HG03103 (cell line): Measurements from ENCODE around the gene KCNMA1.

Experiments used
- ATAC-seq: cut with Tn5 transposase; IDR thresholded peaks from one replicate; pipeline ENCODE4 v1.9.1; 2021; ENCODE audit warnings: low read depth; ENCODE audit not compliant: unreplicated experiment

KCNMA1 gene

DNA sequence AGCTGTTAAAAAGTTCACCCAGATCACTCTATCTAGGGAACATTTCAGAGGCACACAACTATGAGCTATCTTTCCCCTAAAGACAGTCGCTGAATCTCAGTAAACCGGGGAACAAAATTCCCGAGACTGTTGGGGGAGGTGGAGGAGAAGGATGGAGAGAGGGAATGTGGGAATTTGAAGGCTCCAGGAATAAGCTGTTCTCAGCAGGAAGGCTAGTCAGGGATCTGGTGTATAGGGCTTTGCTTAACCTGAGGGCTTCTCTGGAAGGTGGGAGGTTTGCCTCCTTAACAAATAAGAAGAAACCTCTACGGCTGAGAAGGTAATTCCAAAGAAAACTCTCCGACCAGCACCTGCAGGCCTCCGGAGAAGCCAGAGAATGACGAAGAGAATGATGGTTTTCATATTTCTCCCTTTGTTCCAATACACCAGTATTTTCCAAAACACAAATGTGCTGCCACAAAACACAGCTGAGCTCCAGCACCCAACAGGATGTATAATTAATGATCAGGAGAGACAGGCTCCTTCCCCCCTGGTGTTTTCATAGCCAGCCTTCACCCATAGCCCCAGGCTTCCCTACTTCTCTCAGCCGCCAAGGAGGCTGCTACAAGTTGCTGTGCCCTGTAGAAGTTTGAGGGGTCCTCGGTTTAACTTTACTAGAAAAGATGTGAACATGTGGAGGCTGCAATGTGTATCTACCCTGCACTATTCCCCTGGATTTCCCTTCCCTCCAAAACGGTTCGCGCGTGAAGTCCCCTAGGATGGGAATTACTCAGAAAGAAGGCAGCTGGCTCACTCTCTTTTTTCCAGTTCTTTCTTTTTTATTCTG is 2.0 kb downstream of the KCNMA1 start:
- ATAC-seq, result no peak

DNA sequence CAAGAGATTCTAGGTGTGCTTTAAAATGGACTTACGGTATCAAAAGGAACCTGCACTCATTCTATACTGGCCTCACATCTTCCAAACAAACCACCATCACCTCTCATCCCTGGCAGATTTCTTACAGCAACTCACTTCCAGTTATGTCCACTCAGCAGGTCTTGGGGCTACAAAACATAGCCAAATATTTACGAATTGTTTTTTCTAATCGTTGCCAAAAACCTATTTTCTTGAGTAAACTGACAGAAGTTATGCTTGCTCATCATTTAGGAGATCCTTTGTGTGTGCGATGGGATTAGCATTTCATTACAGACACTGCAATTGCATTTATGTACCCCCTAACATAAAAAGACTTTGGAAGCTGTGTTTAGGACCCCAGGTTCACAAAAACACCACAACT is 2.7 kb downstream of the KCNMA1 start:
- no peak for ATAC-seq

DNA sequence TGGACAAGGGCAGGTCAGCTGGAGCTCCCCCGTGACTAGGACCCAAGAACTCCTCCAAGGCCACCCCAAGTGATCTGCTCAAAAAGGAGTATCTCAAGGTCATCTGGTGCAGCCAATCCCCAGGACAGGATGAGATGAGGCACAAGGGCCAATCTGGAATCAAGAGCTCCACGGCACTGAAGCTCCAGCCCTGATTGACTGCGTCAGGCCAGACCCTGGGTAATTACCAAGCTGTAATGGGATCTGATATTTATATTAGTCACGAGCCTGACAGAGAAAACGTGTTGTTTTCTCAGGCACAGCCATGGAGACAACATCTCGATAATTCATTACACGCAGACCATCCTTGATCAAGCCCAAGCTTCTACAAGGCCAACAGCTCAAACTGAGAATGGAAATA is 4.2 kb downstream of the KCNMA1 start:
- ATAC-seq, result no peak

DNA sequence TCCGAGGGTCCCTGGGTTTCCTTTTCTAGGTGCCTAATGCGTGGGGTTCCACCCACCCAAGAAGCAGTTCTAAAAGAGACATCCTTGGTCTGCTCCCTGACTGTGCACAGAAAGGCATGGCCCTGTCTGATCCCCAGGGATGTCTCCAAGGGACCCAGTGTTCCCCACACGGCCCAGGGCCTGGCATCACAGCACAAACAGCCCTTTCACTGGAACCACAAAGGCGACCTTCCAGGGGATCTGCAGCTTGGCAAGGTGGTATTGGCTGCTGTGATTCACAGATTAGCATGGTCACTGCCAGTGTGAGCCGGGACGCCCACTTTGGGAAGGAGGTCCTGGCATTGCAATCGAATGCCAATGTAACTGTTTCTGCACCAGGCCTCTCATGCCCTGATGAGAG is 6.4 kb downstream of the KCNMA1 start:
- ATAC-seq, result no peak

DNA sequence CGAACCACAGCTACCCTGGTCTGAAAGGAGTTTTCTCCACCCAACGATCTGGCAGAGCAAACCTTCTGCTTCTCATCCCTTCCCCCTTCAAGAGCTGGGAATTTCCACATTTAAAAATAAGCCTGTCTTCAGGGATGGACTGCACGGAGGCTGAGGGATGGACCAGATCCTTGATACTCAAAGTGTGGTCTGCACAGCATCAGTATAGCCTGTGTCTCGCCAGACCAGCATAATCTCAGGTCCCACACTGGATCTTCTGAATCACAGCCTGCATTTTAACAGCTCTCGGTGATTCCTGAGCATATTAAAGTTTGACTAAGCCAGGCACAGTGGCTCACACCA is 7.1 kb downstream of the KCNMA1 start:
- ATAC-seq, result no peak

DNA sequence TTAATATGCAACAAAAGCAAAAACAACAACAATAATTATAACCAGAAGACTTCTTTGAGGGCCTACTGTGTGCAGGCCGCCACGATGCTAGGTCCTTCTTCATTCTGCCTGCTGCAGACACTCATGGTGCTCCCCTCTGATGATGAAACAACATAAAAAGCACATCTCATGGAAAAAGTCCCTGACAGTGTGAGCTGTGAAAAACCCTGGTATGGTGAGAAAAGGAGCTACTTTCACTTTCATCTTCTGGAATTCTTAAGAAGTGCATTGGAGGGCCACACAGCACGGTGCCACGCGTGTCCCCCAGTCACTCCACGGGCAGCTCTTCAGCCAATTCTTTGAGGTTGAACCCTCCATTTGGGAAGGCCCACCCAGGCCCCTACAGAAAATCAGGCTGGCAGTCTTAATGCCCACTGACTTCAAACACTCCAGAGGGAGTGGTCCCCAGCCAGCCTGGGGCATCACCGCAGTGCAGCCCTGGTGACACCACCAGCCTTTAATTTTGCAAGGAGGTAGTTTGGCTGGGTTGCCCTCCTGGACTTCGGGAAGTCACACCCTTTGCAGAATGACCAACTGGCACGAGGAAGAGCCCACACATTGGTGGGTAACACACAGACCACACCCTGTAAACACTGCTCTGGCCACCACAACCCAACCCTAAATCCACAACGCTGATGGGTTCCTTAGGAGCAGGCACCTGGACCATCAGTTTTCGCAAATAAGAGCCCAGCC is 7.7 kb downstream of the KCNMA1 start:
- ATAC-seq, result no peak

DNA sequence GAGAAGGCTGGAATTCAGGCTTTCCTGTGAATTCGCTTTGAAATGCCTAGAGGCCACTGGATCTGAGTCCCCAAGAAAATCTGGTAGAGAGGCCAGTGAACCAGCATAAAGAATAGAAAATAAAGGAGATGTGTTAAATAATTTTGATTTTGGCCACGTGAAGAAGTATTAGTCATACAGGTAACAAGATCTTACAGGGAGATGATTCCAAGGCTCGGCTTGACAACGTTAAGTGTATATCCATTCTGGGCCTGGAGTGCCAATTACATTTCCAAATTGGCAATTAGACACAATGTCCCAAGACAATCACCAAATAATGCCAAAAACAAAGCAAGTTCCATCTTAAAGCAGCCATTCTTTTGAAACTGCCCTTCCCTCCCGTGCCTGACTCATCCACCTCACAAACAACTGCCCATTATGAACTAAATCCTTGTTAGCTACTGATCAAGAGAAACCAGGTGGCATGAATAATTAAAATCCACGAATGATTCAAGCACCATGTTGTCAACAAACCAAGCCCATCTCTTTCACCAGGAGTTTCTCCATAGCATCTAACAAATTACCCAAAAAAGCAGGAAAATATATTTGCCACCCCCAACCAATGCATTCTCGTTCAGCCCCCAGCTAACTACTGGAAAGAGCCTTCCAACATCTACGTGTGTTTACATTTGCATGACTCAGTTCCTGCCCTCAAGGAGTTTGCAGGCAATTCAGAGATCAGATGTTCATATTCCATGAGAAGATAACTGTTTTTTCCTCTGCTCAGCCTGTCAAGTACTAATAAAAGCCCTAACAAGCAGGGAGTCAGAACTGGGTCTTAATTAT is 8.5 kb downstream of the KCNMA1 start:
- ATAC-seq, result no peak

DNA sequence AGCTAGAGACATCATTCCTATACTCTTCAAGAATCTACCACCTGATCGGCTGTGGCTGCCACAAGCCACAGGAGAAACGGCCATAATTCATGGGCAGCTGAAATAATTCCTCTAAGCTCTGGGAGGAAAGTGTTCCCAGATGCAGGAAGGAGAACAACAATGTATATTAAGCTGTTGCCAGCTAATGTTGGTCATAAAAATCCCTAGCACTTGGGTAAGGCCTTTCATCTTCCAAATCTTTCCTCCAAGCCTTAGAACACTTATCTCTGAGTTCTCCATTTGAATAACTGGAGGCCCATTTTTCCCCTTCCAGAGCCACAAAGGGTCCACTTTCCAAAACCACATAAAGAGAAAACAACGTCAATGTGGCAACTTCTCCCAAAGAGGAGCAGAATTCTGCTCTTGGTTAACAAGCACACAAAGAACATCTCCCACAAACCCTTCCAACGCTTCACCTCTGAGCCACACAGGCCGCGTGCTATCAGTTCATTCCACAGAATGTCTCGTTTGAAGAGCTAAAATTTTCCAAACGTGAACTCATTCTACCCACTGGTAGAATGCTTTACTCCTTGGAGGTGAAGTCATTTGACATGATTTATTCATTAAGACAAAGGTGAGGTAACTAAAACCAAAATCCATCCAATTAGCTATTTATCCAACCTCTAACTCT is 11.2 kb downstream of the KCNMA1 start:
- ATAC-seq, result no peak

DNA sequence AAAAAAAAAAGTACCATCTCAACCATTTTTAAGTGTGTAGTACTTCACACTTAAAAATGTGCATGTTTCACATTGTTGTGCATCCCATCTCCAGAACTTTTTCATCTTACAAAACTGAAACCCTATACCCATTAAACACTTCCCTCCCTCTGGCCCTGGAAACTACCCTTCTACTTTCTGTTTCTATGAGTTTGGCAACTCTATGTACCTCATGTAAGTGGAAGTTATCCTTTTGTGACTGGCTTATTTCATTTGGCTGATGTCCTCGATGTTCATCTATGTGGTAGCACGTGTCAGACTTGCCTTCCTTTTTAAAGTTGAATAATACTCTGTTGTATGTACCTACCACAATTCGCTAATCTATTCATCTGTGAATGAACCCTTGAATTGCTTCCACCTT is 12.2 kb downstream of the KCNMA1 start:
- no peak for ATAC-seq

DNA sequence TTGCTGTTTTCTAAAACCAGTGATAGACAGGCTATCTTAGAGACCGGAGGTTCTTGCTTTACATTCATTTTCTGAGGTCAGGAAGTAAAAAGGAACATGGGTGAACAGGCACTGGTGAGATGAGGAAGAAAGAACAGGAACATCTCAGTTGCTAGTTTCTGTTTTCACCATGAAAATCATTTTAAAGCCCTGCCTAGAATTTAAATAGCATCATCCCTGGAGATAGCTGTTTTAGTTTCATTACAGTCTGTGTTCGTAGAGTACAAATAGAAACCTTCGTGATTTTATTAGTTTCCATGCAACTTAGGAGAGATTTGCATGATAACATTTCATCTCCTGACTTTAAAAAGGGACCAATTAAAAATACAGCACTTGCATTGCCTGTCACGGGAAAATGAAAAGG is 14.7 kb downstream of the KCNMA1 start:
- ATAC-seq, result peak; percentile 86

DNA sequence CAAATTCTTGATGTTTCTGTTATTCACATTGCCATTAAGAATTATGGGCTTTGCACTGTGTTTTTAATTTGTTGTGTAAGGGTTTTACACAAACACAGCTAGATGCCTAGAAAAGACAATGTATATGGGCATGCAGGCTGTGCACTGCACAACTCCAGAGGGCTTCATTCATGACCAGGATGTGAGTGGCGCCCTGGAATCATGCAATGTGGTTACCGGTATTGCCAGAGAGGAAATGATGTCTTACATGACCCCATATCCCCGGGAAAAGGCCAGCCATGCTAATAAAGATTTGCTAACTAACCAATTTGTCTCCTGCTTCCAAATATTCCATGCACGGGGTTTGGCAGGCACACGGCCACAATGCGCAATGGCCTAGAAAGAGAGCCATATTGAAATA is 16.9 kb downstream of the KCNMA1 start:
- ATAC-seq, result no peak

DNA sequence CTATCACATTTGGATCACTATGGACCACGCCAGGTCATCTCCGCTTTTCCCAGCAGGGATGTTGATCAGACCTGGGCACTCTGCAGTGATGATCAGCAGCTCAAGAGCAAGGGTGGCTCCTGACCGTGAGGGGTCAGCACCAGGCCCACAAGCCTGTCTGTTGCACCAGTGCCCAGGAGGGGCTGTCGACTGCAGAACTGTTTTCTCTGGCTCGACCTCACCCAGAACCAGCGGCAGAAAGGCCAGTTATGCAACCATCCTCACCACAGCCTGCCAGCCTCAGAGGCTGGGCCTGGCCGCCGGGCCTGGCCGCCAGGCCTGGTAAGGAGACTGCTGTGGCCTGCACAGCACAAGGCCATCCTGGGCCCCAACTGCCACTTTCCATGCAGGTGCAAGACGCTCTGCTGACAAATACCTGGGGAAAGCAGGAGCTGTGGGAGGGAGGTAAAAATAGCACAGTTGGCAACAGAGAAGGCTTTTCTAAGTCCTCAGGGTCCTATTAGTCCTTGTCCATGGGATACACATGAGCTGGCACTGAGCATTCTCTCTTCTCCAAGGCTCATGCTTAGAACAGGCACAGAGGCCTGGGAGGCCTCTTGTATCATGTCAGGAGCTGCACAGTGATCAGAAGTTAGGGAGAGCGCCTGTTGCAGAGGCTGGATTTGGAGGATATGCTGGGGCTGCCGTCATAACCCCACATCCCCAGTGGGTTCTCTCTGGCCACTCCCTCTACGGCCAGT is 17.5 kb downstream of the KCNMA1 start:
- ATAC-seq, result no peak

DNA sequence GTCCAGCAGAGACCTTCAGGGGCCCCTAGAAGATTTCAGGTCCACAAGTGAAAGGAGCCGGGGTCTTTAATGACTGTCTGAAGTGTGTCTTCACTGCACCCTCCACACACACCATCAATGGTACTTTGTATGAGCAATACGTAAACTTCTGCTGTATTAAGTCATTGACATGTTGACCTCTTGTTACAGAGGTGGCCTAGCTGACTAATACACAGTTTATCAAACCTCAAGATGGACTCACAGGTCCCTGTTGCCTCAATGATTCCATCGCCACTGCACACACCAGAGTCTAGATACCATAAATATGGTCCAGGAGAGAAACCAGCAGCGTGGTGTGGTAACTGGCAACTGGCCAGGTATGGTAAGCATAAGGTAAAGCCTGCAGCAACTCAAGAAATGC is 19.5 kb downstream of the KCNMA1 start:
- ATAC-seq, result no peak

DNA sequence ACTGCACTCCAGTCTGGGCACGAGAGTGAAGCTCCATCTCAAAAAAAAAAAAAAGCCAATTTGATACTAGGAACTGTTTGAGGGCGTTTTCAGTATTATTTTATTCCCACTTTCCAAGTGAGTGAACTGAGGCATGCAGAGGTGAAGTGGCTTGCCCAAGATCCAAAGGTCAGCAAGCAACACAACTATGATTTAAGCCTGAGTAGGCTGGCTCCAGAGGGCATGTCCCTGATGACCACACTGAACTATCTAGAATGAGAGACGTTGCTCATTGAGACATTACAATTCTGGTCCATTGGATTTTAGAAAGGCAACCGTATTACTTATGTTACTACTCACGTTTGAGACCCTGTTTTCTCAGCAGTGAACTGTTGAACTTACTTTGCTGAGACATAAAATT is 20.8 kb downstream of the KCNMA1 start:
- ATAC-seq, result no peak

DNA sequence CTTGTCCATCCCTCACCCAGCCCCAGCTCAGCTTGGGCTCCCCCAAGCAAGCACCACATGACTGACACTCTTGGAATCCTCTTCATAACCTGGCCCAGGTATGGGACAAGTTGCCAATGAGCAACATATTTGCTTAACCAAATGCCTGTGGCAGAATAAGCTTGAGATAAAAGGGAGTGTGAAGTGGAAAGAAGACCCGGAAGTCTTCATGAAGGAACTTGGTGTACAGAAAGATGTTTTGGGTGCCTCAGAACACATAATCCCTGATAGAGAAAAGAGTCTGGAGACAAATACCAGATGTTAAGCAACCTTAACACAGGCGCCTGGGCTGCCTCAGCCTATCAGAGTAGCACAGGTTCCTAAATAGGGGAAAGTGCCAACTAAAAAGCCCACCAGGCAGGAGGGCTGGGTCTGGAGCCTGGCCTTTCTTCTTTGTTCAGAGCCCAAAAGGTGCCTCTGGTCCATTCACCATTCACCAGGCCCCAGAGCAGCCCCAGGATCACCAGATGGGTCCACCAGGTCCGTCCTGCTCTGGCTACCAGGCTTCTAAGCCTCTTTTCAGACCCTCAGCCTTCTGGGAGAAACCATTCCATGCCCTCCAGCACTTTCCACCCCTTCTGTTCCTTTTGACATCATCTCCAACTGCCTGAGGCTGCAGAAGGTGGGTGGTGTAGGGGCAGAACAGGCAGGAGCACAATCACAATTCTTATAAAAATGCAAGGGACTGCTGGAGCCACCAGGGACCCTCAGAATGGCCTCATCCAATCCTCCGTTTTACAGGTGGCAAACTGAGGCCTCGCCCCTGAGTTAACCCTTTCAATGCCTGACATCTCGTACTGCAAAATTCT is 22.6 kb downstream of the KCNMA1 start:
- ATAC-seq, result no peak

DNA sequence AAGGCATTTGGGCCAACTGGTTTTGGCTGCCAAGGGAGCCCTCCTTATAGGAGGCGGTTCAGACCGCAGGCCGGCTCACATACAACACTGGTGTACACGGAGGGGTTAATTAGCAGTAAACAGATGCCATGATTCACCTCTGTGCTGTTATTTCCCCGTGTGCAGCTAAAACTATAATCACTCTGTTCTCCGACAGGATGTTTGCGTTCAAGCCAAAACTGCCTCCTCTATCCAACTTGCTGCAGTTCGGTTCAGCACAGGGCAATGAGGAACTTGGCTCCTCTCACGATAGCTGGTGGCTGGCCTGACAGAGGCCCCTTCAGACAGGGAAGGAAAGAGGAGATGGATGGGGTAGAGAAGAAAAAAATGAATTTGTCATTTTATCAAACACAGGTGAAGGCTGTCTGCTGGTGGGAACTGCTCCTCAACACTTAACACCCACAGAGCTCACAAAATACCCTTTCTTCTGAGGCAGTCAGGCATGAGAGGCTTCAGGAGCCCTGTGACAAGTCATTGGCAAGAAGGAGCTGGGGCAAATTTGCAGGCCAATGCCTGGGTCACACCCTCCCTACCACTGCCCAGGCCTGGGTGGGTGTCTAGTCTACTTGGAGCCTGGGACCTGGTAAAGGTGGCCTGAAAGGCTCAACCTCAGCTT is 24.0 kb downstream of the KCNMA1 start:
- no peak for ATAC-seq

DNA sequence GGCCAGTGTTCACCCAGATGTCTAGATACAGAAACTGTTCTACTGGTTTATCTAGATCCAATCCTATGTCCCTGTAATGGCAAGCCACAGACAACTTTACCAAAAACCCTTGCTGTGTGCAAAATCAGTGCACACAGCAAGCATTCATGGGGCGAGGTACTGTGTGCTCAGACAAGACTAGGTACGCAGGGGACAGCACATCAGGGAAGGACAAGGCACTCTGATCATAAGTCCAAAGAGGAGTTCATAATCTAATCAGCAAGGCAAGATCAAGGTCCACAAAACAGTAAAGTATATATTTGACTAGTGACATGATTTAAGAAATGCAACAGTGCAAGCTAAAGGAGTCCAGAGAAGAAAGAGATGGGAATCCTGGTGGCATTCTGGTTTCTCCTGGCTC is 25.9 kb downstream of the KCNMA1 start:
- no peak for ATAC-seq

DNA sequence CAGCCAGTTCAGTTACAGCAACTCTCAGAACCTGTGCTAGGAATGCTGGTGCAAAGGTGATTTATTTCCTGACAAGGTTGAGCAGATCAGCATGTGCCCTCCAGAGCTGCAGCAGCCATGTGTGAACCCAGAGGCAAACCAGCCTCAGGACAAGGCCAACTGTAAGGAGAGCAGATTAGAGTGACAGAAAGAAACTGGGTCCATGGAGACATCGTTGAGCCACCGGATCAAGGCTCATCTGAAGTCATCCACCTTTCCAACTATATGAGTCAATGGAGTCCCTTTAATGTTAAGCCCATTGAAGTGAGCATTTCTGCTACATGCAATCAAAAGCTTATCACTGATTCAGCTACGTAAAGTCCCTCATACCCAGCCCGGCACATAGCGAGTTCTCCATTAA is 26.4 kb downstream of the KCNMA1 start:
- ATAC-seq, result no peak

DNA sequence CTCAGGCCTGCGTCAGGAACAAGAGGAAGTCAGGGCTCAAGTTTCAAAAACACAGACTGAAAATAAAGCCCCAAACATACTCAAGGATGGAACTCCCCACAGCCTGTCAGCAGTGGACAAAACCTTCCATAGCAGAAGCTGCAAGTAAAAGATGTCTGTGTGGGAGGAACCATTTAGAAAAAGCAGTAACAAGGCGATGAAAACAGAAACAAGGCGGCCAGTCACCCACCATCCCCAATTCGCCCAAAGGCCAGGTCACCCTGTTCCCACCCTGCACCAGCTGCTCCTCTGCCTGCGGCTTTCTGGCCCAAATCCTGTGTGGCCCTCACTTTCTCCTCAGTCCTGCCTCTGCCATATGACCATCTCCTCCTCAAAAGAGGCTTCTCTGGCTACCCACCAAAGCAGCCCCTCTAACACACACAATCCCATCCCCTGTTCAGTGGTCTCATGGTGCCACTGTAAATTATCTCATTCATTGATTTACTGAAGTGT is 27.8 kb downstream of the KCNMA1 start:
- no peak for ATAC-seq
